HCT116 (cell line): ENCODE results near the gene BRCA2. TPM values are rescaled to one million over a fixed set of nuclear protein-coding genes. Genes with fewer than 3 reads are reported as not detected.

Experiments used
- ATAC-seq: fragments of 200-7000 bp; cut with Tn5 transposase; 2 replicates; pipeline ENCODE4 v1.9.1; 2020; ENCODE audit warnings: mild to moderate bottlenecking, moderate library complexity
- BruUV-seq: library from RNA; stranded (reverse); fragments of 400-500 nt; replicated peaks from 2 replicates; lab custom pipeline; 2021; lab: Mats Ljungman, UMichigan
- CTCF ChIA-PET: fragments of 300-600 bp; sonication (Branson Sonifier 250); formaldehyde crosslinking; loops from one replicate; lab custom pipeline; 2021; ENCODE audit warnings: antibody characterized with exemption; lab: Charles Lee
- POLR2A ChIA-PET: fragments of 300-600, 350-600 bp; sonication (Branson Sonifier 250); formaldehyde crosslinking; loops from one replicate; lab custom pipeline; 2021; ENCODE audit warnings: antibody characterized with exemption; lab: Charles Lee
- RAD21 ChIA-PET, 2 experiments: fragments of 300-600 bp; sonication (Branson Sonifier 250); formaldehyde crosslinking; loops; one replicate each; lab custom pipeline; 2023; ENCODE audit warnings: low total read pairs in 2 of 2; ENCODE audit not compliant: uncharacterized antibody in 2 of 2, unreplicated experiment in 2 of 2, low non-redundant PET in 1 of 2; lab: Charles Lee
- DNase-seq: peaks from one replicate; pipeline ENCODE4 v3.0.0-alpha.2; 2010; ENCODE audit warnings: low read depth, low spot score
- H2AFZ ChIP-seq: fragments of 200-600 bp; shearing (Covaris generic), sonication (generic); 2 replicates; pipeline ENCODE4 v1.6.1; 2017; ENCODE audit warnings: low read depth, mixed run types, mixed read lengths, antibody characterized with exemption, low read length; ENCODE audit not compliant: poor library complexity, severe bottlenecking
- H3K27ac ChIP-seq: 2 replicates; pipeline ENCODE4 v1.5.1; 2012; ENCODE audit warnings: low read depth, low read length
- H3K27me3 ChIP-seq: fragments of 200-600 bp; sonication (generic); 2 replicates; pipeline ENCODE4 v1.6.1; 2016; ENCODE audit warnings: mixed run types, low read length, mixed read lengths; ENCODE audit not compliant: insufficient read depth
- H3K36me3 ChIP-seq, 2 experiments: fragments of 200-500 bp in 1 of 2; fragments of 200-600 bp in 1 of 2; sonication (Bioruptor generic) in 1 of 2; sonication (generic) in 1 of 2; 2 replicates each; pipeline versions ENCODE4 v1.5.1 to v1.6.1; 2014 to 2016; ENCODE audit warnings: low read length in 2 of 2, inconsistent platforms in 1 of 2, mixed read lengths in 1 of 2, mixed run types in 1 of 2; ENCODE audit not compliant: insufficient read depth in 2 of 2, control insufficient read depth in 1 of 2
- H3K4me1 ChIP-seq, 2 experiments: fragments of 200-600 bp in 1 of 2; sonication (generic) in 1 of 2; 2 replicates each; pipeline versions ENCODE4 v1.5.1 to v1.6.1; 2012 to 2017; ENCODE audit warnings: low read length in 2 of 2, inconsistent platforms in 1 of 2, mild to moderate bottlenecking in 1 of 2, mixed read lengths in 1 of 2, mixed run types in 1 of 2, moderate library complexity in 1 of 2; ENCODE audit not compliant: insufficient read depth in 2 of 2, control insufficient read depth in 1 of 2
- H3K4me2 ChIP-seq: fragments of 200-600 bp; sonication (generic); 2 replicates; pipeline ENCODE4 v1.6.1; 2017; ENCODE audit warnings: mixed run types, low read length, mixed read lengths
- H3K4me3 ChIP-seq, 2 experiments: fragments of 200-600 bp in 1 of 2; sonication (generic) in 1 of 2; replicated peaks in 1 of 2; 2 replicates each; pipeline ENCODE4 v1.5.1; 2011 to 2016; ENCODE audit warnings: low read length in 2 of 2, control low read depth in 1 of 2, low read depth in 1 of 2, mild to moderate bottlenecking in 1 of 2, mixed read lengths in 1 of 2, mixed run types in 1 of 2
- H3K79me2 ChIP-seq: fragments of 200-600 bp; sonication (generic); 2 replicates; pipeline ENCODE4 v1.6.1; 2017; ENCODE audit warnings: mild to moderate bottlenecking, mixed run types, low read length, moderate library complexity, mixed read lengths; ENCODE audit not compliant: insufficient read depth
- H3K9ac ChIP-seq: fragments of 200-600 bp; sonication (generic); 2 replicates; pipeline ENCODE4 v1.6.1; 2016; ENCODE audit warnings: low read length, mixed read lengths
- H3K9me2 ChIP-seq: fragments of 200-600 bp; sonication (generic), shearing (Covaris generic); 2 replicates; pipeline ENCODE4 v1.6.1; 2017; ENCODE audit warnings: mixed run types, mild to moderate bottlenecking, moderate library complexity; ENCODE audit not compliant: insufficient read depth
- H3K9me3 ChIP-seq, 2 experiments: fragments of 200-500 bp in 1 of 2; fragments of 200-600 bp in 1 of 2; sonication (Bioruptor generic) in 1 of 2; sonication (generic) in 1 of 2; 2 replicates each; pipeline ENCODE4 v1.6.1; 2014 to 2017; ENCODE audit warnings: low read length in 2 of 2, mixed read lengths in 2 of 2, inconsistent platforms in 1 of 2, low read depth in 1 of 2, mild to moderate bottlenecking in 1 of 2, mixed run types in 1 of 2, moderate library complexity in 1 of 2; ENCODE audit not compliant: control insufficient read depth in 1 of 2, insufficient read depth in 1 of 2
- H4K20me1 ChIP-seq: fragments of 200-600 bp; sonication (generic), shearing (Covaris generic); 2 replicates; pipeline ENCODE4 v1.6.1; 2017; ENCODE audit warnings: mixed run types, mild to moderate bottlenecking, moderate library complexity; ENCODE audit not compliant: insufficient read depth
- CBX3 ChIP-seq: IDR thresholded peaks from 2 replicates; pipeline ENCODE4 v1.6.1; 2012; ENCODE audit warnings: low read depth
- EGR1 ChIP-seq: IDR thresholded peaks from 2 replicates; pipeline ENCODE4 v1.6.1; 2012; ENCODE audit warnings: low read depth
- EZH2phosphoT487 ChIP-seq: fragments of 200-600 bp; IDR thresholded peaks from 2 replicates; pipeline ENCODE4 v1.6.1; 2018; ENCODE audit warnings: antibody characterized with exemption, borderline replicate concordance
- FOSL1 ChIP-seq: IDR thresholded peaks from 2 replicates; pipeline ENCODE4 v1.6.1; 2012; ENCODE audit warnings: low read depth
- POLR2A ChIP-seq: IDR thresholded peaks from 2 replicates; pipeline ENCODE4 v1.7.0; 2011; ENCODE audit warnings: borderline replicate concordance; ENCODE audit not compliant: insufficient read depth, insufficient read length; ENCODE audit errors: extremely low read depth
- POLR2AphosphoS5 ChIP-seq: IDR thresholded peaks from 2 replicates; pipeline ENCODE4 v1.6.1; 2011; ENCODE audit warnings: mild to moderate bottlenecking, low read depth, low read length, moderate library complexity
- SRF ChIP-seq: IDR thresholded peaks from 2 replicates; pipeline ENCODE4 v1.6.1; 2012; ENCODE audit warnings: low read depth
- TCF7L2 ChIP-seq: IDR thresholded peaks from 2 replicates; pipeline ENCODE4 v1.7.0; 2011; ENCODE audit warnings: borderline replicate concordance, inconsistent platforms; ENCODE audit not compliant: insufficient read depth, insufficient read length; ENCODE audit errors: extremely low read depth
- ZFX ChIP-seq: fragments of 450-650 bp; IDR thresholded peaks from 2 replicates; pipeline ENCODE4 v1.6.1; 2017
- intact Hi-C: fragments of 100-400 bp; cut with micrococcal nuclease; formaldehyde crosslinking; loops from 2 replicates; pipeline ENCODE4 v1.10.0; 2022
- total RNA-seq: library from RNA; stranded (reverse); gene quantifications from one replicate; pipeline ENCODE4 v1.2.1, GENCODE V29; 2021; ENCODE audit not compliant: unreplicated experiment
- TF ChIP-seq, protein P1 (sequence below): IDR thresholded peaks from 2 replicates; pipeline ENCODE4 v1.6.1; 2012
- TF ChIP-seq, protein P2 (sequence below), 3 experiments: fragments of 200-600 bp in 1 of 3; sonication (generic) in 1 of 3; IDR thresholded peaks in 2 of 3; conservative IDR thresholded peaks in 1 of 3; 2 replicates each; pipeline ENCODE4 v1.5.1; 2012 to 2017; ENCODE audit warnings: low read depth in 2 of 3, low read length in 2 of 3, antibody characterized with exemption in 1 of 3, borderline replicate concordance in 1 of 3, control low read depth in 1 of 3, mild to moderate bottlenecking in 1 of 3, mixed read lengths in 1 of 3, mixed run types in 1 of 3, moderate library complexity in 1 of 3; ENCODE audit not compliant: insufficient read depth in 1 of 3

The BRCA2 gene
- total RNA-seq, 1 experiment from 2014 or later: 14.2 TPM

DNA sequence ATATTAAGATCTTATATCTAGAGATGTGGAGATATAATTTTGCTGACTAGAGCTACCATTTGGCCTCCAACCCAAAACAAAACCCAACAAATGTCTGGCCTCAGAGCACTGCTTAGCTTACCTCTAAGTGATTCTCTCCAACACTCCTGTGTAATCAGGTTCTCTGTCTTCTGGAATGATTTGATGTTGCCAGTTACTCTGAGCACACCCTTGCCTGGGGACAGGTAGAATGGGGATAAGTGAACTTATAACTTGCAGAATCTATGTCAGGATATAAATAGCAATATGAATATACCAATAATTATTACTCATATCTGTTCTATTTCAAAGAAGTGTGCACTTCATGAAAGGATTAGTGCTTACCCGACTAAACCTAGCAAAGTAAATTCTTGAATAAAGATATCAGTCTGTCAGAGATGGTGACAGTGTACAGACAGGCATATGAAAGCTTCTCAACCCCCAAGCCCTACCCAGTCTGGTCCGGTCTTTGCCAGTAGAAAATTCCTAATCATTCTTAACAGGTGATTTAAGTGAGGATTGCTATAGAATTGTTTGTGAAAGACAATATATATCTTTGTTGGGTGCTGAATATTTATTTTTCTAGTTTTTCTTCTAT is 33.1 kb upstream of the BRCA2 start (continued):
- TF ChIP-seq SRF: no peak
- TF ChIP-seq, all 23 proteins: peak for 0

DNA sequence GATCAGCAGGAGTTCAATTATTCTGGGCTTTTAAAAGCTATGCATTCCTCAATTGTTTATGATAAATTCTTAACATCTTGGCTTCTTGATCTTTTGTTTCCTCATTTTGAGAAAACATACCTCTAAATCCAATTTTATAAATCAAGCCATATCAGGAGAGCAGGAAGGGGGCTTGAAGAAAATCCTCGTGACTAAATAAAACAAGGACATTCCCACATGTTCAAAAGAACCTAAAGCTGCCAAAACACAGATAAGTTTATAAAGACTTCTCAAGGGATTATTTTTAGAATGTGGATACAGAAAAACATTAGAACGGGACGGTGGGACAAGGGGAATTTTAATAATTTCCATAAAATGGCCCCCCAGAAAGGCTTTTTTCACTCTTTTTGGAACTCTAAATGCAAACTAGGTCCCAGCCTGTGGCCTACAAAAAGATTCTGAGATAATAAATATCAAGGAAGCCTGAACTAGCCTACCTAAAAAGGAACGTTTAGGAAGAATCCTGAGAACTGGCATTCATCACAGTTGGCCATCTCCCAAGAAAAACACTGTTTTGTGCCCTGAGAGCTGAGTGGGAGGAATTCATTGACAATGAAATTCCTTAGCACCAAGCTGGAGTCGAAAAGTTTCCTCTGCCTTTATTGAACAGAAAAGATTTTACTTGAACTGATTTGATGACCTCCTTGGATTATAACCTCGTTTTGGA is 30.2 kb upstream of the BRCA2 start:
- ATAC-seq (no peak), DNase-seq (peak; percentile 7)
- H3K36me3 ChIP-seq: no peaks in the 10 kb centered on the region
- POLR2A ChIA-PET: no interaction called here
- no peaks in the 10 kb centered on the region for H3K9me3 ChIP-seq
- peaks cover 13 to 14% of the 10 kb centered on the region in 2 experiments for H3K4me1 ChIP-seq
- H3K9me2 ChIP-seq: no peaks in the 10 kb centered on the region
- no peaks in the 10 kb centered on the region for H4K20me1 ChIP-seq
- no peaks in the 10 kb centered on the region for H3K79me2 ChIP-seq
- H3K27ac ChIP-seq: no peak overlapping the region
- intact Hi-C loops: no loop called here
- TF ChIP-seq, protein P1, sequence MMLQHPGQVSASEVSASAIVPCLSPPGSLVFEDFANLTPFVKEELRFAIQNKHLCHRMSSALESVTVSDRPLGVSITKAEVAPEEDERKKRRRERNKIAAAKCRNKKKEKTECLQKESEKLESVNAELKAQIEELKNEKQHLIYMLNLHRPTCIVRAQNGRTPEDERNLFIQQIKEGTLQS: no peak
- TF ChIP-seq EGR1: peak; percentile 44; the same call in 1 of the 2 replicates
- no peak overlapping the region for H3K9ac ChIP-seq
- BruUV-seq: no TSS peak
- peak overlapping the region; percentile 82 for H2AFZ ChIP-seq
- peak overlapping the region; percentile 55 for H3K4me2 ChIP-seq
- H3K4me3 ChIP-seq: 0 out of 4 replicates have a peak overlapping the region, but pooled peaks of 1 of the 2 experiments have one; percentile 14
- RAD21 ChIA-PET: no interaction called here
- CTCF ChIA-PET: interaction anchor here (1.5 to 1.9 kb wide), 2 partner anchors 17 to 24 kb away, joined by 4 to 7 read pairs; no protein-coding TSS in a partner anchor
- no peaks in the 10 kb centered on the region for H3K27me3 ChIP-seq

DNA sequence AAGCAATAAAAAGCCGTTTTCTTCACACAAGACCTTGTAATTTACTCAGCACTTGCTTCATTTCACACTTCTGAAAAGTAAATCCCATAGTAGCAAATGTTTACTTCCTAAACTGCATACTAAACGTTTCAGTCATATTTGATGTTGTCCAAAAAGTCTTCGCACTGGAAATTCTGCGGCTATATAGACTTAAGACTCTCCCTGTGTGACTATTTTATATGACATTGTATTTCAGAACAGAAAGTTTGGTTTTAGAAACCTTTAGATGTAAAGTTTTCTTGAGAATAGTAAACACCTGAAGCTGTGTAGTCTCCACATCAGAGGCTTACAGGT is 29.7 kb upstream of the BRCA2 start:
- Histone ChIP-seq H3K9ac (no peak overlapping the region), H3K4me1 (peaks cover 13 to 14% of the 10 kb centered on the region in 2 experiments), H3K27me3 (no peaks in the 10 kb centered on the region), H3K27ac (no peak overlapping the region), H3K4me2 (peak overlapping the region; percentile 55), H3K4me3 (0 out of 4 replicates have a peak overlapping the region, but pooled peaks of 1 of the 2 experiments have one; percentile 14), H3K79me2 (no peaks in the 10 kb centered on the region), H4K20me1 (no peaks in the 10 kb centered on the region), H3K36me3 (no peaks in the 10 kb centered on the region), H3K9me2 (no peaks in the 10 kb centered on the region), H2AFZ (peak overlapping the region; percentile 82), H3K9me3 (no peaks in the 10 kb centered on the region)
- RAD21 ChIA-PET: no interaction called here
- POLR2A ChIA-PET: no interaction called here
- no peak for ATAC-seq
- intact Hi-C loops: no loop called here
- TF ChIP-seq POLR2AphosphoS5 (no peak), EGR1 (no peak), POLR2A (no peak), FOSL1 (no peak), EZH2phosphoT487 (no peak), ZFX (no peak), TCF7L2 (no peak), CBX3 (no peak)
- TF ChIP-seq, protein P2, sequence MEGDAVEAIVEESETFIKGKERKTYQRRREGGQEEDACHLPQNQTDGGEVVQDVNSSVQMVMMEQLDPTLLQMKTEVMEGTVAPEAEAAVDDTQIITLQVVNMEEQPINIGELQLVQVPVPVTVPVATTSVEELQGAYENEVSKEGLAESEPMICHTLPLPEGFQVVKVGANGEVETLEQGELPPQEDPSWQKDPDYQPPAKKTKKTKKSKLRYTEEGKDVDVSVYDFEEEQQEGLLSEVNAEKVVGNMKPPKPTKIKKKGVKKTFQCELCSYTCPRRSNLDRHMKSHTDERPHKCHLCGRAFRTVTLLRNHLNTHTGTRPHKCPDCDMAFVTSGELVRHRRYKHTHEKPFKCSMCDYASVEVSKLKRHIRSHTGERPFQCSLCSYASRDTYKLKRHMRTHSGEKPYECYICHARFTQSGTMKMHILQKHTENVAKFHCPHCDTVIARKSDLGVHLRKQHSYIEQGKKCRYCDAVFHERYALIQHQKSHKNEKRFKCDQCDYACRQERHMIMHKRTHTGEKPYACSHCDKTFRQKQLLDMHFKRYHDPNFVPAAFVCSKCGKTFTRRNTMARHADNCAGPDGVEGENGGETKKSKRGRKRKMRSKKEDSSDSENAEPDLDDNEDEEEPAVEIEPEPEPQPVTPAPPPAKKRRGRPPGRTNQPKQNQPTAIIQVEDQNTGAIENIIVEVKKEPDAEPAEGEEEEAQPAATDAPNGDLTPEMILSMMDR (IDR thresholded peaks at IDR 0.05 in 2 of 3, conservative IDR thresholded peaks at IDR 0.05 in 1 of 3; ENCODE audit: borderline replicate concordance in 1 of 3, insufficient read depth in 1 of 3, low read depth in 2 of 3, low read length in 2 of 3): no peak
- CTCF ChIA-PET: interaction anchor here (1.9 kb wide), 1 partner anchor 18 kb away, joined by 7 read pairs; no protein-coding TSS in a partner anchor
- DNase-seq: no peak
- no TSS peak for BruUV-seq
